GM12864 (cell line): Measurements from ENCODE around the gene PPARA.
"Not testable (repeated sequence)": the region's sequence is repeated elsewhere in the genome, so short reads cannot be mapped to it uniquely, and the experiment has no call there.

Experiments
- DNase-seq: peaks from one replicate; pipeline ENCODE4 v3.0.0-alpha.2; 2011; ENCODE audit warnings: low read depth
- H3K4me3 ChIP-seq: 2 replicates; pipeline ENCODE4 v1.5.1; 2011; ENCODE audit warnings: mild to moderate bottlenecking, low read depth, low read length, control low read depth
- TF ChIP-seq, protein P1 (sequence below): IDR thresholded peaks from 2 replicates; pipeline ENCODE4 v1.5.1; 2011; ENCODE audit warnings: low read depth, mild to moderate bottlenecking, moderate library complexity, low read length, control low read depth, inconsistent platforms; ENCODE audit errors: missing control alignments

Gene PPARA

DNA sequence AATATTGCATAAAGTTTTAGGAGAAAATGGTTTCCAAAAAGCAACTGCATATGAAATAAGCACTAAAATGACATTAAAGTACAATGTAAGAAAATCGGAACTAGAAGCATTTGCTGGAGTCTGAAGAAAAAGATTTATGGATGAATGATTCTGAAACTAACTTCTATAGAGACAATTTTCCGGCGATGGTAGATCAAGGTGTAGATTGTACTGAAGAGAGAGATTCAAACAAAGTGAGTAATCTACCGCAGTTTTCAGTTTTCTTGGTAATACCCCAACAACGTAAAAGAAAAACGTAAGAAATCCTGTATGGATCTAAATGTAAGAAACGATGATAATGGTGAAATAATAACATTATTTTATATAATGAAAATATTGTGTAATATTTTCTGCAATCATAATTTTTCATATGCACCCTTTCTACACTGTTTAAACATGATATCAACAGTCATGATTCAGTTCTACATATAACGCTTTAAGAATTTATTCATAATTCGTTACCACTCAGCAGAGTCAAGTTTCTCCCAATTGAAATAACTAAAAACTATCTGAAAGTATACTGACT lies 101.6 kb downstream of the PPARA start:
- no peak for DNase-seq
- TF ChIP-seq, protein P1, sequence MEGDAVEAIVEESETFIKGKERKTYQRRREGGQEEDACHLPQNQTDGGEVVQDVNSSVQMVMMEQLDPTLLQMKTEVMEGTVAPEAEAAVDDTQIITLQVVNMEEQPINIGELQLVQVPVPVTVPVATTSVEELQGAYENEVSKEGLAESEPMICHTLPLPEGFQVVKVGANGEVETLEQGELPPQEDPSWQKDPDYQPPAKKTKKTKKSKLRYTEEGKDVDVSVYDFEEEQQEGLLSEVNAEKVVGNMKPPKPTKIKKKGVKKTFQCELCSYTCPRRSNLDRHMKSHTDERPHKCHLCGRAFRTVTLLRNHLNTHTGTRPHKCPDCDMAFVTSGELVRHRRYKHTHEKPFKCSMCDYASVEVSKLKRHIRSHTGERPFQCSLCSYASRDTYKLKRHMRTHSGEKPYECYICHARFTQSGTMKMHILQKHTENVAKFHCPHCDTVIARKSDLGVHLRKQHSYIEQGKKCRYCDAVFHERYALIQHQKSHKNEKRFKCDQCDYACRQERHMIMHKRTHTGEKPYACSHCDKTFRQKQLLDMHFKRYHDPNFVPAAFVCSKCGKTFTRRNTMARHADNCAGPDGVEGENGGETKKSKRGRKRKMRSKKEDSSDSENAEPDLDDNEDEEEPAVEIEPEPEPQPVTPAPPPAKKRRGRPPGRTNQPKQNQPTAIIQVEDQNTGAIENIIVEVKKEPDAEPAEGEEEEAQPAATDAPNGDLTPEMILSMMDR, result no peak
- H3K4me3 ChIP-seq, result no peak overlapping the region

DNA sequence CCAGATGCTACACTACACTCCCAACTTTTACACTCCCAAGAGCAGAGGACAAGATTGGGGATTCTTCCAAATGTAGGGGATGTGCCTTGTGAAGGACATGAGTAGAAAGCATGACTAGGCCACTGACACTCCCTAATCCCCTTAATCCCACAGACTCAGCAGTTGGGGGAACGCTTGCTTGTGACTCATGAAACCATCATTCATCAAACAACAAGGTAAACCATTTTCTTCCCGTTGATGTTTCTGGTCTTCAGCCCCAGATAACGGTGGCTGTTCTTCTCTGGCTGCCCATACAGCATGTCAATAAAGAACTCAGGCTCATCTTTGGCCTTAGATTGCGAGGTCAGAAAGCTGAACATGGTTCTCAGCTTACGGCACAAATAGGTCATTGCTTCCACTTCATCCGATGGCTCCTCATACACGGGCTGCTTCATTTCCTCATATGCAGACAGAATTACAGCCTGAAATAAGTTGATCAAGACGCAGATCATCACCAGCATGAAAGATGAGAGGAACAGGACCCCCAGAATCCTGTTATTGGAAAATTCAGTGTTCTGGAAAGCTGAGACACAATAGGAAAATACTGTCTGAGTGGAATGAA lies 106.1 kb downstream of the PPARA start:
- TF ChIP-seq, protein P1, result no peak

DNA sequence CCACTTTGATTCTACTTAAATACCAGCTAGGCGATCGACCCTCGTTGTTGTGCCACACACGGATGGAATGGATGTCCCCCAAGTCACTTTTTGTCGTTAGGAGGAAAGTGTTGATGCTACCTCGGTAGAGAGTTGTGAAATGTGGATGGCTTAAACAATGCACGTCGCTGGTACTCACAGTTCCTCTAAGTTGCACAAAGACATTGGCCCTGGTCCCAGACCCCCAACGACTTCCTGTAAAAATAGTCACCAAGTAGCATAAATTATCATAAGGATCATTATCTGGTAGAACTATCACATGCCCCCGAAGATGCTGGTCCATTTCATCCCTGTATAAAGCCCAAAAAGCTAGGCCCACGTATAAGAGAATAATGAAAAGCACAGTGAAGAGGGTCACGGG lies 109.0 kb downstream of the PPARA start:
- no peak overlapping the region for H3K4me3 ChIP-seq
- TF ChIP-seq, protein P1, result no peak
- no peak for DNase-seq

More for the DNA sequence above, 106.1 kb downstream of the PPARA start:
- H3K4me3 ChIP-seq, result no peak overlapping the region
- DNase-seq, result no peak

DNA sequence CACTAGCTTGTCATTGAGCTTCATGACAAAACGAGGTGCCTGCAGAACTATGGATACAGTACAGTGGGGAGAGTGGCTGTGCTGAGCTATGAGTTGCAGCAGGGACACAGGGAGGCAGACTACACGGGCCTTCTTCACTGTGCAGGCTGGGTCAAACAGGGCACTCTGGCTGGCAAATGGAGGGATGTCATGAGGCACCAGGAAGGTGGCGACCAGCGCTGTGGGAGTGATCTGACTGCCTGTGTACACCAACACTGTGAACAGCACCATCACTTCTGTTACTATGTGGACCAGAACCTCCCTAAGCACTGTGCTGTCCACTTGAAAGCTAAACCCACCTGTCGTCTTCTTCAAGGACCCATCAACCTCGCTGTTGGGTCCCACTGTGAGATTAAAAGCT lies 109.7 kb downstream of the PPARA start:
- no peak for DNase-seq
- TF ChIP-seq, protein P1, result no peak

DNA sequence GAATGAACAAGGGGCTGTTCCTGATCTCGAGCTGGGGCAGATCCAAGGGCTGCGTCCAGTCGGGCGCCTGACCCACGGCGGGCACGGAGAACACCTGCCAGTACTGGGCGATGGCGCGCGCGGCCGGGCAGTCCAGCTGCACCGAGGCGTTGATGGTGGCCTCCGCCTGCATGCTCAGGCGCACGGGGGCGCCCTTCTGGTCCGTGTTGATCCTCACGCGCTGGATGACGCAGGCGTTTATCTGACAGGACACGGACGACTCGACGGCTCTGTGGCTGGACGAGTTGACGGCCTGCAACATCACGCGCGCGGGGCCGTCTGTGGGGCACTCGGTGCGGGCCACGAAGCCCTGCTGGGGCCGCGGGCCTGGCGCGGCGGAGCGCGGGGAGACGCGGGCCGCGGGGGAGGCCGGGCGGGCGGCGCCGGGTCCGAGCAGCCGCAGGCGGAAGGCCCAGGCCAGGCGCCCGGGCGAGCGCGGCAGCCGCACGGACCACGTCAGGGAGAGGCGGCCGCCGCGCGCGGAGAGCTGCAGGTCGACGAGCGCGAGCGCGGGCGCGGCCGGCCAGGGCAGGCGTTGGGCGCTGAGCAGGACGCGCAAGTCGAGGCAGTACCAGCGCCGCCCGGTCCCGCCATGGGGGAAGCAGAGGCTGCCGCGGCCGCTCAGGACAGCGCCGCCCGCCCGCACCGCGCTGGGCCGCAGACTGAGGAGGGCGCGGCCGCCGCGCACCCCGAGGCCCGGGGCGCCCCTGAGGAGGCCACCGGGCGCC lies 112.3 kb downstream of the PPARA start:
- no peak for DNase-seq
- TF ChIP-seq, protein P1, result no peak
- no peak overlapping the region for H3K4me3 ChIP-seq

More for the DNA sequence above, 109.7 kb downstream of the PPARA start:
- H3K4me3 ChIP-seq, result no peak overlapping the region

DNA sequence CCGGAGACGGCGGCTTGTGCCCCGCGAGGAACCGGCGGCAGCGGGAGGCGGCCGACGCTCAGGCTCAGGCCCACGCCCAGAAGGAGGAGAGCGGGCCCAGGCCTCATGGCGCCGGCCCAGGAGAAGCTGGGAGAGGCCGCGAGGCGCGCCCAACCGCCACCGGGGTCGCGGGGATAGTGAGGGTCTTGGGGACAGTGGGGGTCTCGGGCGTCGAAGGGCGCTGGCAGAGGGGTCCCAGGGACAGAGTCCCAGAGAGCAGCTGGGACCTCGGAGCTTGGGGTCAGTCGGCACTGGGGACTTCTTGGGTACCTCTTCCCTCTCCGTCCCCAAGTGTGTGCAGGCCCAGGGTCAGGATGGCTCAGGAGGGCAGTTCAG lies 112.9 kb downstream of the PPARA start, which contains the start of gene PKDREJ:
PKDREJ (minus strand) TSS at position 128 of the 375 bp plus-strand sequence; CDS start at position 107, 21 bp downstream.
- no peak for DNase-seq
- H3K4me3 ChIP-seq, result no peak within 1 kb of the TSS
- TF ChIP-seq, protein P1, result no peak

DNA sequence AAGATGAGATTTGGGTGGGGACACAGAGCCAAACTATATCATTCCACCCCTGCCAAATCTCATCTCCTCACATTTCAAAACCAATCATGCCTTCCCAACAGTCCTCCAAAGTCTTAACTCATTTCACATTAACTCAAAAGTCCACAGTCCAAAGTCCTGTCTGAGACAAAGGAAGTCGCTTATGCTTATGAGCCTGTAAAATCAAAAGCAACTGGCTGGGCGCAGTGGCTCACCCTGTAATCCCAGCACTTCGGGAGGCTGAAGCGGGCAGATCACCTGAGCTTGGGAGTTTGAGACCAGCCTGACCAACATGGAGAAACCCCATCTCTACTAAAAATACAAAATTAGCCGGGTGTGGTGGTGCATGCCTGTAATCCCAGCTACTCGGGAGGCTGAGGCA lies 114.2 kb downstream of the PPARA start:
- not testable (repeated sequence) for DNase-seq, H3K4me3 ChIP-seq

DNA sequence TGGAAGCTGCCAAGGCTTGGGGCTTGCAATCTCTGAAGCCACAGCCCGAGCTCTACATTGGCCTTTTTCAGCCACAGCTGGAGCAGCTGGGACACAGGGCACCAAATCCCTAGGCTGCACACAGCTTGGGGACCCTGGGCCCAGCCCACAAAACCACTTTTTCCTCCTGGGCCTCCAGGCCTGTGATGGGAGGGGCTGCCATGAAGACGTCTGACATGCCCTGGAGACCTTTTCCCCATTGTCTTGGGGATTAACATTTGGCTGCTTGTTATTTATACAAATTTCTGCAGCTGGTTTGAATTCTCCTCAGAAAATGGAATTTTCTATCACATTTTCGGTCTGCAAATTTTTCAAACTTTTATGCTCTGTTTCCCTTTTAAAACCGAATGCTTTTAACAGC lies 115.3 kb downstream of the PPARA start:
- not testable (repeated sequence) for DNase-seq, H3K4me3 ChIP-seq
